HG03354 (cell line): ENCODE data around the gene SOD2.
"Not testable (repeated sequence)": the region's sequence is repeated elsewhere in the genome, so short reads cannot be mapped to it uniquely, and the experiment has no call there.

Experiments
- ATAC-seq: cut with Tn5 transposase; IDR thresholded peaks from one replicate; pipeline ENCODE4 v1.9.1; 2021; ENCODE audit warnings: mild to moderate bottlenecking; ENCODE audit not compliant: unreplicated experiment, poor library complexity, severe bottlenecking

Gene SOD2

DNA sequence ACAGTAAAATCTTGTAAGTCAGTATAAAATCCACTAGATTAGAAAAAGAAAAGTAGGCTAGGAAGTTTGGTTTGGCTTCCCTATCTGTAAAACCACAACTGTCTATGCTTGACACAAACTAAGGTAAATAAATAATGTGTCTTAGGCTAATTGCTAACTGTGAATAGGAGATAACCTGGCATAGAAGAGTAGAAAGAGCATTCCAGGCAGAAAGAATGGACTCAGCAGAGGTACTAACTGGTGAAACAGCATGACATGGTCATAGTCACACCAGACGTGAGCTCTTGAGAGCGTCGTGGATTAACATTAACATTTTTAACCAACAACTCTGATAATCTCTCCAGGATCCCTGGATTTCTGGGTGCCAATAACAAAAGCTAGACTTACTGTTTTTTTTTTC is 25.6 kb upstream of the SOD2 start:
- no peak for ATAC-seq

DNA sequence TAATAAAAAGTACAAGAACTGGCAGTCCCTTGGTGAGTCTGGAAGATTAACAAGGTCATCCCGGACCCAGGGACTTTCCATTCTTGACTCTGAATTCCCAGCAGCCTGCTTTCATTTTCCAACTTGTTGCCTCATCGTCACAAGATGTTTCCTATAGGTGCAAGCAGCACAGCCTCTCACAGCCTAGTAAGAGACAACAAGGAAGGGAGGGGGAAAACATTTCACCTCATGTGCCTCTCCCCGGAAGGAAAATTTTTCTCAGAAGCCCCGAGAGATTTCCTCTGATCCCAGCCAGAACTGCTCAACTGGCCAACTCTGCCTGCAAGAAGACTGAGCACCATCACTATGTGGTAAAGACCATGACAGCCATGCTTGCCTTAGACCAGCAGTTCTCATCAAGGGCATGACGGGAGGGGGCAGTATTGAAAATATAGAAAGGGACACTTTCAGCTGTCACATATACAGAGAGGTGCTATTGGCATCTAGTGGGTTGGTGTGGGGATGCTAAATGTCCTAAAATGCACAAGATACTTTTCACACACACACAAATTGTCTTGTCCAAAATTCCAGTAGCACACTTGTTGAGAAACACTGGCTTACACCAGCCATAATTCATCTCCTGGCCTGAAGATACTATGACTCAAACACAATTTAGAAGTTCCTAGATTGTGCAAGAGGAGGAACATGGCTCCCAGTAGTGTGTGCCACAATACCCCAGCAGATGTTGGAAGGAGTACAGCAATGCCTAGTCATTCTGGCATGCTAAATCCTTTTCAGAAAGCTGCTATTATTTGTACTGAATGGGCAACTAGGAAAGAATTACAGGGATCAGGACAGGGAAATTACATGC is 23.4 kb upstream of the SOD2 start:
- no peak for ATAC-seq

DNA sequence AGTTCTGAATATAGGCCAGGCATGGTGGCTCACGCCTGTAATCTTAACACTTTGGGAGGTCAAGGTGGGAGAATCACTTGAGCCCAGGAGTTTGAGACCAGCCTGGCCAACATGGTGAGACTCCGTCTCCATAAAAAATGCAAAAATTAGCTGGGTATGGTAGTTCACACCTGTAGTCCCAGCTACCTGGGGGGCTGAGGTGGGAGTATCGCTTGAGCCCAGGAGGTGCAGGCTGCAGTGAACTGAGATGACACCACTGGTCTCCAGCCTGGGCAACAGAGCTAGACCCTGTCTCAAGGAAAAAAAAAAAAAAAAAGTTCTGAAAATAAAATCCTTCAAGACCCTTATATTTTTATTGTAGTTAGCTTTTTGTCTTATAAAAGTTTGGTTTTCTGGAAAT is 22.6 kb upstream of the SOD2 start:
- ATAC-seq = no peak

DNA sequence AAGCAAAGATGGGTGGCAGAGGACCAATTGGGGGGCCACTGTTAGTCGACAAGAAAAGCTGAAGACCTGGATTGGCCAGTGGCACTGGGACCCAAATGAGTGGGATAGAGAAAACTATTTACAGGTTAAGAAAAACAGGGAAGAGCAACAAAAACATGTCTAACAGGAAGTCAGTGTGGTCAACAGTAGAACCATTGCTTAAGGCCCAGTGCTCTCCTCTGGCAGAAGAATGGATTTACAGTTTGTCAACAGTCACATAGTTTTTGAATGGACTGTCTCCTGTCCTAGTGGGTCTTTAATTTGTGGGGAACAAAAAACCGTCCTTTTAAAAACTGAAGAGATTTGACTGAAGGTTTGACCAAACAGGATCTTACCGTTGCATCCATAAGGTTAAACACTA is 22.1 kb upstream of the SOD2 start:
- no peak for ATAC-seq

DNA sequence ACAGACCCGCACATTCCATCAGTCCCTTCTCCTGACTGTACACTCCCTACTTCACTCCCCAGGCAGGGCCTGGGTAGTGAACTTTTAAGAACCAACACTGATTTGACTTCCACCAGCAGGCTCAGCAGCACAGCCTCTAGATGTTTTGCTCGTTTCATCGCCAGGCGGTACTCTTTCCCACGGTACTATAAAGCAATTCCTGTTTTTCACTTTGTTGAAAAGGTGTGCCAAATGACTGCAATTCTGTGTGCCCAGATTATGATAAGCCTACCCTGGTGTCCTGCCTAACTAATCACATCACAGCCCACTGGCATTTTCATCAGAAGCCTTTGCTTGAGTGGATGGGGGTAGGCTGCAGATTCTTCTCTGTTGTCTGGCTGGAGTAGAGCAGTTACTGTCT is 21.4 kb upstream of the SOD2 start:
- no peak for ATAC-seq

DNA sequence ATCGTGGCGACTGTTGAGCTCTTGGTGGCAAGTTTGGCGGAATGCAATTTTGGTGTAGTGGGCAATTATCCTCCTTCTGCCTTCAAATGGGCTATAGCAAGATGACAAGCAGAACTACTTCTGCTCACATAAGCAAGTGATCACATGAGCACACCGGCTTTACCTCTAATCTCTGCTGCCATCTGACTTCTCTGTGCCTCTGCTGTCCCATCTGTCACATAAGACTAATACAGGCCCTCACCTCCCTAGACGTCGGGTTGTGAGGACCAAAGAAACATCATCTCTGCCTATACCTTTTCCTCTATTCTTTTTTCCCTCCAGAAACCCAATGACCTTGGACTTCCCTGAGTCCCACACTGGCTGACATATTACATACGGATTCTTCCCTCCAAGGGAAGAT is 20.9 kb upstream of the SOD2 start:
- no peak for ATAC-seq

DNA sequence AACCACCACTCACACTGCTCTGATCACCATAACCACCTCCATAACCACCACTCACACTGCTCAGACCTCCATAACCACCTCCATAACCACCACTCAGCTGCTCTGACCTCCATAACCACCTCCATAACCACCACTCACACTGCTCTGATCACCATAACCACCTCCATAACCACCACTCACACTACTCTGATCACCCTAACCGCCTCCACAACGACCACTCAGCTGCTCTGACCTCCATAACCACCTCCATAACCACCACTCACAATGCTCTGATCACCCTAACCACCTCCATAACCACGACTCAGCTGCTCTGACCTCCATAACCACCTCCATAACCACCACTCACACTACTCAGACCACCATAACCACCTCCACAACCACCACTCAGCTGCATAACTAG is 19.3 kb upstream of the SOD2 start:
- not testable (repeated sequence) for ATAC-seq

DNA sequence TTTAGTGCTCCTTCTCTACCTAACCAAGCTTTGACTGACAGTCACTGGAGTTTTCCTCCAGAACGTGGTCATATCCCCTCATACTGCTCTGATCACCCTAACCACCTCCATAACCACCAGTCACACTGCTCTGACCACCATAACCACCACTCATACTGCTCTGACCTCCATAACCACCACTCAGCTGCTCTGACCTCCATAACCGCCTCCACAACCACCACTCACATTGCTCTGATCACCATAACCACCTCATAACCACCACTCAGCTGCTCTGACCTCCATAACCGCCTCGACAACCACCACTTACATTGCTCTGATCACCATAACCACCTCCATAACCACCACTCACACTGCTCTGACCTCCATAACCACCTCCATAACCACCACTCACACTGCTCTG is 17.6 kb upstream of the SOD2 start:
- not testable (repeated sequence) for ATAC-seq

DNA sequence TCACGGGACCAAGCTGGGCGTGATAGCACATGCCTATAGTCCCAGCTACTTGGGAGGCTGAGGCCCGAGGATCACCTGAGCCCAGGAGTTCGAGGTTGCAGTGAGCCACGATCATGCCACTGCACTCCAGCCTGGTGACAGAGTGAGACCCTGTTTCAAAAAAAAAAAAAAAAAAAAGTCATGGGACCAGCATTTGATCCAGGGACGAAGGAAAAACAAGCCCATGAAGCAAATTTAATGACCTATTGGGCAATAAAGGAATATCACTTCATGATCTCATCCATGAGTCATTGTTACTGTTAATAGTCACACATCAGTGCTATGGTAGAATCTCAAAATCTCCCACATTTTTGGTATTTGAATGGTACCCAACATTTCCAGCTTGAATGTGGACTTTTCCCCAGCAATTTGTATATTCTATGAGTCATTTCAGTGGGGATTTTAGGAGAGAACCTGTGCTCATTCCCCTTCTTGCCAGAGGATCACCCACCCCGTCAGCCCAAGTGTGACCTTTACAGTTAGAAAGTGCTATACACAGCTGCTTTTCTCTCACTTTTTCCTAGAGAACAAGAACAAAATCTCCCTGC is 8.5 kb upstream of the SOD2 start:
- ATAC-seq = no peak

DNA sequence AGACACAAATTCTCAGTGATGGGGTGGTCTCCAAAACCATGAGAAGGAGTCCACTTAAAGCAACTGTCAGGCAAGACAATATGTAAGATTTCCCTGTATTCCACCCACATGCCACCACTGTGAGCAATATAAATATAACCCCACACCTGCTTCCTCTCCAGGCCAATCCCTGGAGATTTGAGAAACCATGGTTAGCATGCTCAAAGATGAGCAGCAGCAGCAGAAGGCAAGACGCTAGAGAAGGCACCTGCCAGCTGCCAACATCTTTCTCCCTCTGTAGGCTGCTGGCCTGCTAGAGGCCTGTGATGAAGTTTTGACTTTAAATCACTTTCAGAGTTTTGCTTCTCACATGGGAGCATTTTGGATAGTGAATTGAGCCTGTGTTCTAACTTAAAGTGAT is 7.9 kb upstream of the SOD2 start:
- no peak for ATAC-seq

DNA sequence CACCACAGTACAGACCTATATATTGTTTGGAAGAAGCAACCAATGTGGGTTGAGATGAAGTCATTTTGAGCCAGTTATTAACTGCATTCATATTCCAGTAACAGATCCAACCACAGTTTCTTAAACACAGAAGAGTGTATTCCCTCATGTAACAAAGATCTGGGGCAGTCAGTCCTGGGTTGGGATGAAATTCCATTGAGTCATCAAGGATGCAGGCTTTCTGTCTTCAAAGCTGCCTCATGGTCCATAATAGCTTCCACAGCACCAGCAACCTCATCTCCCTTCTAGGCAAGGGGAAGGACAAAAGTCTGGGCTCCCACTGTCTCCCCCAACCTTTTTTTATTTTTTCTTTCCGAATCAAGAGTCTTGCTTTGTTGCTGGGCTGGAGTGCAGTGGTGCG is 2.9 kb upstream of the SOD2 start:
- ATAC-seq = no peak

DNA sequence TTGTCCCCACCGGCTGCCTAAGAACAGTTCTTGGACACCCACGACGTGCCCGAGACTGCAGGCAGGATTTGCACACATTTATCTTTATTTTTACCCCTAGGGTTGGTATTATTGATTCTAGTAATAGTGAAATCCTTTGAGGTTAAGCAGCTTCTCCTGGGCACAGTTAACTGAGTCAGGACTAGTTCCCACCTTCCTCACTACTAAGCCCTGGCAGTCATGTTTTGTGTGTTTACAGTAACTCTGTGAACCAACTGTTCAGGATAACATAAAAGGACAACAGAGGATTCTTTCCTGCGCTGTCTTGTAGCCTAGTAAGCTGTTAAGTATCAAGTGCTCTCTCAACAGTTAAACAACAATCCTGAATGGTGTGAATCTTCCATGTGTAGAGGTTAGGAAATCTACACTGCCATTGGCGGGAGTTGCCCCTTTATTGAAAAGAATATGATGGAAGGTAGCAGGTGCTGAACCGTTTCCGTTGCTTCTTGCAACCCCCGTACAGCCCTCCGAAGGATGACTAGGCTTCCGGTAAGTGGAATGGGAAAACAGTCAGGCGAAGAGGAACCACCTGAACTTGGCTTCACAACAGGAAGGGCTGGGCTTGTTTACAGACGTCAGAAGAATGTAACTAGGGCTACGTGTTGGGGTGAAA is 979 bp upstream of the SOD2 start:
- ATAC-seq = peak; percentile 1

DNA sequence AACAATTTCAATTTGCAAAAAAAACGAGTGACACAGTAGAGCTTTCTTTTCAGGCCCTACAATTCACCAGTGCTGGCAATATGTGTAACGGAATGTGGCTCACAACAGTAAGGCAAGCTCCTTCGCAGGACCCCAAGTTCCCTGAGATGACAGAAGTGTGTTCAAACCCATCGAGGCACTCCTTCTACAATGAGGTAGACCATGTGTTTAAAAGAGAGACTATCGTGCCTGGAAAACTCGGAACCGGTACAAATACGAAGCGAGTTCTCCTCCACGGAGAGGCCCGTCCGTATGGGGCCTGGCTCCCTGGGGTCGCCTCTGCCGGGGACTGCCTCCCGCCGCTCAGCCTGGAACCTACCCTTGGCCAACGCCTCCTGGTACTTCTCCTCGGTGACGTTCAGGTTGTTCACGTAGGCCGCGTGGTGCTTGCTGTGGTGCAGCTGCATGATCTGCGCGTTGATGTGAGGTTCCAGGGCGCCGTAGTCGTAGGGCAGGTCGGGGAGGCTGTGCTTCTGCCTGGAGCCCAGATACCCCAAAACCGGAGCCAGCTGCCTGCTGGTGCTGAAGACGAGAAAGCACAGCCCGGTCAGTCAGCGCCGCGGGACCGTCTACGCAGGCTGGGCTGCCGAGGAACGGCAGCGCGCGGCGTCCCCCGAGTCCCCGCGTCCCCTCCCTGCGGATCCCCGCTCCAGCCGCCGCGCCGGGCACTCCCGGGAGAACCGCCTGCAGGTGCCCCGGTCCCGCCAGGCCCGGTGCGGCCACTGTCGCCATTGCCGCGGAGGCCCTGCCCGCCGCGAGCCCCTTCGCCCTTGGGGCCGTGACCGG is 526 bp downstream of the SOD2 start:
- peak; percentile 47 for ATAC-seq

DNA sequence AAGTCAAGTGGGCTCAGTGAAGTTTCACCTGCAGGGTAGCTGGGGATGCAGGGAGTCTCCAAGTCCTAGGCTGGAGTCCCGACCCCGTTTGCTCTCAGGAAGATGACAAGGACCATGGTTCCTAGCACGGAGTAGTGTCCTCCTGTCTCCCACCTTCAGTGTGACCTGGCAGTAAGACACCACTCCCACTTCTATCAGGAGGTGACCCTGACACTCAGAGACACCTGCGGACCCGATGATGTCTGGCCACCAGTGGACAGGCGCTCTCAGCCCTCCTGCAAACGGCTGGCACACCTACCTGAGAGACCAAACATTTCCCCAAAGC is 1.1 kb downstream of the SOD2 start:
- no peak for ATAC-seq

DNA sequence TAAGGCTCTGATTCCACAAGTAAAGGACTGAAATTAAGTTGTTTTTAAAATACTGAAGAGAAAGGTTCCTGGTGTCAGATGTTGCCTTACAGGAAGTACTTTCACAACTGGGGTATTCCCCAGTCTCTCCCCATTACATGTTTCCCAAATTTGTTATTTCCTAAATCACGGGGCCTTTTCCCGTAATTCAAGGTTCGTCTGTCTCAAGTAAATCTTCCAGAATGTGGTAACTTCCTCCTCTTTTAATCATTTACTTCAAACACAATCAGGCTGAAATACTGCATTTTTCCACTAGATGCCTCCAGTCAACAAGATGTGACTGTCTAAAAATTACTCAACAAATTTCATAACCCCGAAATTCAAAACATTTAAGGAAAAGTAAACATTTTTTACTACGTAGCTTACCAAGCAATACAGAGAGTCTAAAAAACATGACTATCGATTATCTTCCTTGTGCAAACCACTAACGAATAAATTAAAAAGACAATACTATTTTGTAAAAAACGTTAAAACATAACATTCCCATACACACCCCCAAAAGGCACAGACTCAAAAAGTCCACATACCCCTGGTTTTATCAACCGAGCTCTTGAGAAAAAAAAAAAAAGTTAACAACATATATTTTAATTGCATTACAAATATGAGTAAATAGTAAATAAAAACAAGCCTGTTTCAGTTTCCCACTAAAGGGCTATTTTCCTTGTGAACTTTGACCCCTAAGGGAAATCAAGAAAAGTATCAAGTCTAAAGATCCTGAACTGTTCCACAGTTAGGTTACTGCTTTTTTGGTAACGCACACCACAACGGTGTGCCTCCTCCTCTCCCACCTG is 1.7 kb downstream of the SOD2 start:
- no peak for ATAC-seq

DNA sequence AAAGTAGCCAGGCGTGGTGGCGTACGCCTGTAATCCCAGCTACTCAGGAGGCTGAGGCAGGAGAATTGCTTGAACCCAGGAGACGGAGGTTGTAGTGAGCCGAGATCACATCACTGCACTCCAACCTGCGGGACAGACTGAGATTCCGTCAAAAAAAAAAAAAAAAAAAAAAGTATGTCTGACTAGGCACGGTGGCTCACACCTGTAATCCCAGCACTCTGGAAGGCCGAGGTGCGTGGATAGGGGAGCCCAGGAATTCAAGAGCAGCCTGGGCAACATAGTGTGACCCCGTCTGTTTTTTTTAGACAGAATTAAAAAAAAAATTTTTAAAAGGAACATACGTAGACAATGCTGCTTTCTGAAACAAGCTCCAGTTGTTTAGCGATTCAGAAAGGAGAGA is 2.9 kb downstream of the SOD2 start:
- not testable (repeated sequence) for ATAC-seq

DNA sequence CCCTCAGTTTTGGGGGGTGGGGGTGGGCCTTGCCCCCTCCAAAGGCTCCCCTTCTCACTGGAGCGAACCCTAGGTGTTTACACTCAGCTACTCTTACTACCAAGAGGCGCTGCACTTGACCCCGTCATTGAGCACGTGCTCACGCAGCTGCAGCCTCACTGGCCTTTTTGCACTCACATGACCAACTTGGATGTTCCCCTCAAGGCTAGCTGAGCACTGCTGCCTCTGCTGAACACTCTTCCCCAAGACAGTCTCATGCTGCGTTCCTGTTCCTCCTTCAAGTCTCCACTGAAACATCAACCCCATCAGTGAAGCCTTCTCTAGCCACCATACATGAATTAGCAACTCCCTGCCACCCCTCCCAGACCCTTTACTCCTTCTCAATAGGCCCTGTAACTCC is 4.0 kb downstream of the SOD2 start:
- no peak for ATAC-seq

DNA sequence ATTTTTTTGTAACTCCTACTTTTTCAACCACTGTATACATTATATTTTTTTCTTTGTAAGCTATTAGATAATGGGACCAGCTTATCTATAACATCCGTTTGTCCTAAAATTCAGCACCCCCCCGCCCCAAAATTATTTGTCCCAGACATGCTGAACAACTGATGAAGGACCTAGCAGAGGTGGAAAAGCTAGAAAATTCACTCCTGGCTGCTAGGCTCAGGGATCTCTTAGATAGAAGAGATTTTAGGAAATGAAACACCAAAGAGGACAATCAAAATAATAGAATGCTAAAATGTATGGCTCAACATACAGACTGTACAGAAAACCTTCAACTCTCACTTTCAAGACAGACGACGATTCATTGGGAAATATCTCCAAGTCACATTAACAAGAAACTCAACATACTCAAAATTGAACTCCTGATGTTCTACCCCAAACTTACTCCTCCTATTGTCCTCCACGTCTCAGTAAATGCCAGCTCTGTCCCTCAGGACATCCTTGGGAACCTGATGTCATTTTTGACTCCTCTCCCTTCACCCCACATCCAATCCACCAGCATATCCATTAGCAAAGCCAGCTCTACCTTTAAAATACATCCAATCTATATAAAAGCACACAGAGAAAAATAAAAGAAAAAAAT is 4.7 kb downstream of the SOD2 start:
- no peak for ATAC-seq

DNA sequence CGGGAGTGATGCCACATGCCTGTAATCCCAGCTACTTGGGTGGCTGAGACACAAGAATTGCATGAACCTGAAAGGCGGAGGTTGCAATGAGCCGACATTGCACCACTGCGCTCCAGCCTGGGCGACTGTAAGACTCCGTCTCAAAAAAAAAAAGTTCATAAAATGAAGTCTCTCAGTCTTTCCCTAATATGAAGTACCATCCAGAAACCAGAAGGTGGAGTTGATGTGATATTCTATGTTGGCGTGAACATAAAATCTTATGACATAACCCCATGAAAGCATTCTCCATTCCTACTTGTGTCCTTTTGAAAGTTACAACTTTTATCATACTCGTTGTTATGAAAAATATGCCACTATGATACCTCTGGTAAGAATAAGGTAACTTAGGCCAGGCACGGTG is 5.7 kb downstream of the SOD2 start:
- no peak for ATAC-seq
